ENCODE results near the gene SRGAP3.

The SRGAP3 gene

GRCh38 chr3:9036404-9037131, 212.9 kb downstream of the SRGAP3 start:
- DNase-seq: no peak

GRCh38 chr3:9035961-9036360, 213.5 kb downstream of the SRGAP3 start:
- no peak for DNase-seq

GRCh38 chr3:9035473-9035872, 214.0 kb downstream of the SRGAP3 start:
- no peak for DNase-seq

GRCh38 chr3:9033867-9034266, 215.6 kb downstream of the SRGAP3 start:
- no peak for DNase-seq

GRCh38 chr3:9032231-9032777, 217.1 kb downstream of the SRGAP3 start:
- DNase-seq: no peak

GRCh38 chr3:9030034-9030433, 219.4 kb downstream of the SRGAP3 start:
- DNase-seq: no peak

GRCh38 chr3:9028134-9028533, 221.3 kb downstream of the SRGAP3 start:
- no peak for DNase-seq

GRCh38 chr3:9026320-9027045, 223.0 kb downstream of the SRGAP3 start:
- no peak for DNase-seq

GRCh38 chr3:9024341-9024740, 225.1 kb downstream of the SRGAP3 start:
- DNase-seq: no peak

- DNase-seq: no peak
Measured at GRCh38 chr3:9023226-9023590, 226.2 kb downstream of the SRGAP3 start.

- no peak for DNase-seq
Measured at GRCh38 chr3:9022305-9023225, 226.9 kb downstream of the SRGAP3 start.

GRCh38 chr3:9021271-9022009, 228.0 kb downstream of the SRGAP3 start:
- DNase-seq: no peak

GRCh38 chr3:9020426-9020825, 229.0 kb downstream of the SRGAP3 start:
- no peak for DNase-seq

- DNase-seq: no peak
Measured at GRCh38 chr3:9019259-9019961, 230.0 kb downstream of the SRGAP3 start.

- DNase-seq: no peak
Measured at GRCh38 chr3:9015250-9015649, 234.2 kb downstream of the SRGAP3 start.

GRCh38 chr3:9013782-9014563, 235.5 kb downstream of the SRGAP3 start:
- no peak for DNase-seq

GRCh38 chr3:9012521-9012920, 236.9 kb downstream of the SRGAP3 start:
- no peak for DNase-seq

GRCh38 chr3:9009976-9010545, 239.4 kb downstream of the SRGAP3 start:
- no peak for DNase-seq

- DNase-seq: no peak
Measured at GRCh38 chr3:9008550-9009255, 240.7 kb downstream of the SRGAP3 start.

- DNase-seq: no peak
Measured at GRCh38 chr3:9007928-9008327, 241.5 kb downstream of the SRGAP3 start.

All from NCI-H2227 treated with DMSO at 0.1 percent for 48 hours (cell line).